Vagina (tissue), 2 donors: ENCODE data around the gene PCDHB13.

Experiments used
- CTCF ChIP-seq, 3 experiments: fragments of 450-650 bp in 2 of 3; fragments of 200-600 bp in 1 of 3; sonication (generic) in 1 of 3; IDR thresholded peaks; one replicate each; pipeline ENCODE4 v1.5.1; 2017 to 2019; ENCODE audit warnings: antibody characterized with exemption in 3 of 3, mild to moderate bottlenecking in 2 of 3, moderate library complexity in 2 of 3
- POLR2A ChIP-seq, 2 donors: fragments of 450-650 bp; IDR thresholded peaks; one replicate each; pipeline ENCODE4 v1.6.1; 2017; ENCODE audit warnings: antibody characterized with exemption in 2 of 2, mild to moderate bottlenecking in 2 of 2, moderate library complexity in 2 of 2
- POLR2AphosphoS5 ChIP-seq, 2 donors: sonication (generic); formaldehyde crosslinking; IDR thresholded peaks; one replicate each; pipeline ENCODE4 v1.9.0; 2017; ENCODE audit warnings: antibody characterized with exemption in 2 of 2, mild to moderate bottlenecking in 2 of 2, low read depth in 1 of 2; ENCODE audit not compliant: insufficient read depth in 1 of 2

- TF ChIP-seq CTCF (IDR thresholded peaks at IDR 0.05): no peak
- no peak for TF ChIP-seq POLR2A (IDR thresholded peaks at IDR 0.05)
- no peak for TF ChIP-seq POLR2AphosphoS5 (IDR thresholded peaks at IDR 0.05; ENCODE audit: insufficient read depth in 1 of 2, low read depth in 1 of 2)
Measured at GRCh38 chr5:141234109-141234667, 20.5 kb downstream of the PCDHB13 start.
